ENCODE data around the gene ERC2.

Gene ERC2

GRCh38 chr3:55795296-55795695 is 673.0 kb downstream of the ERC2 start:
- DNase-seq, result no peak
- CTCF ChIA-PET, result no interaction called here
- H3K27me3 Mint-ChIP-seq, result no peaks in the 10 kb centered on the region
- H3K36me3 Mint-ChIP-seq, result no peaks in the 10 kb centered on the region
- no peaks in the 10 kb centered on the region for H3K9me3 Mint-ChIP-seq
- H3K4me3 Mint-ChIP-seq, result no peak overlapping the region
- no peaks in the 10 kb centered on the region for H3K4me1 Mint-ChIP-seq
- H3K27ac Mint-ChIP-seq, result no peak overlapping the region

GRCh38 chr3:55792742-55793141 is 675.5 kb downstream of the ERC2 start:
- no peak overlapping the region for H3K27ac Mint-ChIP-seq
- H3K27me3 Mint-ChIP-seq, result no peaks in the 10 kb centered on the region
- H3K36me3 Mint-ChIP-seq, result no peaks in the 10 kb centered on the region
- no peaks in the 10 kb centered on the region for H3K9me3 Mint-ChIP-seq
- no peak overlapping the region for H3K4me3 Mint-ChIP-seq
- no peaks in the 10 kb centered on the region for H3K4me1 Mint-ChIP-seq
- CTCF ChIA-PET, result no interaction called here
- DNase-seq, result no peak

- Mint-ChIP-seq H3K27me3 (no peaks in the 10 kb centered on the region), H3K4me1 (no peaks in the 10 kb centered on the region), H3K36me3 (no peaks in the 10 kb centered on the region), H3K27ac (no peak overlapping the region), H3K4me3 (no peak overlapping the region), H3K9me3 (no peaks in the 10 kb centered on the region)
- CTCF ChIA-PET, result no interaction called here
- no peak for DNase-seq
Measured at GRCh38 chr3:55792009-55792408, 676.3 kb downstream of the ERC2 start.

- H3K4me1 Mint-ChIP-seq, result no peaks in the 10 kb centered on the region
- no peaks in the 10 kb centered on the region for H3K27me3 Mint-ChIP-seq
- no peak overlapping the region for H3K4me3 Mint-ChIP-seq
- H3K27ac Mint-ChIP-seq, result no peak overlapping the region
- no peaks in the 10 kb centered on the region for H3K9me3 Mint-ChIP-seq
- no peaks in the 10 kb centered on the region for H3K36me3 Mint-ChIP-seq
- DNase-seq, result no peak
- CTCF ChIA-PET, result no interaction called here
Measured at GRCh38 chr3:55790596-55791350, 677.5 kb downstream of the ERC2 start.

- DNase-seq, result no peak
- H3K4me3 Mint-ChIP-seq, result no peak overlapping the region
- CTCF ChIA-PET, result no interaction called here
- no peaks in the 10 kb centered on the region for H3K4me1 Mint-ChIP-seq
- H3K27ac Mint-ChIP-seq, result no peak overlapping the region
- no peaks in the 10 kb centered on the region for H3K27me3 Mint-ChIP-seq
- no peaks in the 10 kb centered on the region for H3K9me3 Mint-ChIP-seq
- no peaks in the 10 kb centered on the region for H3K36me3 Mint-ChIP-seq
Measured at GRCh38 chr3:55789516-55789915, 678.8 kb downstream of the ERC2 start.

GRCh38 chr3:55782807-55783206 is 685.5 kb downstream of the ERC2 start:
- Mint-ChIP-seq H3K36me3 (no peaks in the 10 kb centered on the region), H3K4me3 (no peak overlapping the region), H3K27ac (no peak overlapping the region), H3K4me1 (no peaks in the 10 kb centered on the region), H3K9me3 (no peaks in the 10 kb centered on the region), H3K27me3 (no peaks in the 10 kb centered on the region)
- CTCF ChIA-PET, result no interaction called here
- DNase-seq, result no peak

- no peak for DNase-seq
- Mint-ChIP-seq H3K36me3 (no peaks in the 10 kb centered on the region), H3K4me1 (no peaks in the 10 kb centered on the region), H3K9me3 (no peaks in the 10 kb centered on the region), H3K27me3 (no peaks in the 10 kb centered on the region), H3K4me3 (no peak overlapping the region), H3K27ac (no peak overlapping the region)
- CTCF ChIA-PET, result no interaction called here
Measured at GRCh38 chr3:55782351-55782750, 685.9 kb downstream of the ERC2 start.

- H3K9me3 Mint-ChIP-seq, result no peaks in the 10 kb centered on the region
- H3K36me3 Mint-ChIP-seq, result no peaks in the 10 kb centered on the region
- no peak overlapping the region for H3K27ac Mint-ChIP-seq
- H3K4me3 Mint-ChIP-seq, result no peak overlapping the region
- H3K27me3 Mint-ChIP-seq, result no peaks in the 10 kb centered on the region
- no peak for DNase-seq
- CTCF ChIA-PET, result no interaction called here
- H3K4me1 Mint-ChIP-seq, result no peaks in the 10 kb centered on the region
Measured at GRCh38 chr3:55780913-55781312, 687.4 kb downstream of the ERC2 start.

GRCh38 chr3:55779543-55779942 is 688.7 kb downstream of the ERC2 start:
- CTCF ChIA-PET, result no interaction called here
- no peaks in the 10 kb centered on the region for H3K36me3 Mint-ChIP-seq
- no peaks in the 10 kb centered on the region for H3K9me3 Mint-ChIP-seq
- no peak overlapping the region for H3K4me3 Mint-ChIP-seq
- no peak for DNase-seq
- H3K27me3 Mint-ChIP-seq, result no peaks in the 10 kb centered on the region
- H3K4me1 Mint-ChIP-seq, result no peaks in the 10 kb centered on the region
- H3K27ac Mint-ChIP-seq, result no peak overlapping the region

- Mint-ChIP-seq H3K9me3 (peaks cover 4% of the 10 kb centered on the region), H3K27ac (no peak overlapping the region), H3K4me1 (no peaks in the 10 kb centered on the region), H3K36me3 (no peaks in the 10 kb centered on the region), H3K4me3 (no peak overlapping the region), H3K27me3 (no peaks in the 10 kb centered on the region)
- CTCF ChIA-PET, result no interaction called here
- no peak for DNase-seq
Measured at GRCh38 chr3:55775366-55776154, 692.7 kb downstream of the ERC2 start.

- H3K9me3 Mint-ChIP-seq, result peaks cover 4% of the 10 kb centered on the region
- H3K4me1 Mint-ChIP-seq, result no peaks in the 10 kb centered on the region
- H3K27ac Mint-ChIP-seq, result no peak overlapping the region
- no peaks in the 10 kb centered on the region for H3K27me3 Mint-ChIP-seq
- CTCF ChIA-PET, result no interaction called here
- H3K36me3 Mint-ChIP-seq, result no peaks in the 10 kb centered on the region
- DNase-seq, result no peak
- no peak overlapping the region for H3K4me3 Mint-ChIP-seq
Measured at GRCh38 chr3:55774856-55775255, 693.4 kb downstream of the ERC2 start.

GRCh38 chr3:55771503-55771902 is 696.8 kb downstream of the ERC2 start:
- CTCF ChIA-PET, result no interaction called here
- DNase-seq, result no peak
- peaks cover 4% of the 10 kb centered on the region for H3K9me3 Mint-ChIP-seq
- no peaks in the 10 kb centered on the region for H3K27me3 Mint-ChIP-seq
- H3K27ac Mint-ChIP-seq, result no peak overlapping the region
- no peaks in the 10 kb centered on the region for H3K4me1 Mint-ChIP-seq
- H3K4me3 Mint-ChIP-seq, result no peak overlapping the region
- H3K36me3 Mint-ChIP-seq, result no peaks in the 10 kb centered on the region

GRCh38 chr3:55770077-55770476 is 698.2 kb downstream of the ERC2 start:
- H3K4me1 Mint-ChIP-seq, result no peaks in the 10 kb centered on the region
- peaks cover 4% of the 10 kb centered on the region for H3K9me3 Mint-ChIP-seq
- no peak overlapping the region for H3K27ac Mint-ChIP-seq
- no peak overlapping the region for H3K4me3 Mint-ChIP-seq
- H3K36me3 Mint-ChIP-seq, result no peaks in the 10 kb centered on the region
- no peak for DNase-seq
- no peaks in the 10 kb centered on the region for H3K27me3 Mint-ChIP-seq
- CTCF ChIA-PET, result no interaction called here

- H3K4me1 Mint-ChIP-seq, result no peaks in the 10 kb centered on the region
- no peak overlapping the region for H3K4me3 Mint-ChIP-seq
- no peak for DNase-seq
- H3K36me3 Mint-ChIP-seq, result no peaks in the 10 kb centered on the region
- no peaks in the 10 kb centered on the region for H3K9me3 Mint-ChIP-seq
- no peaks in the 10 kb centered on the region for H3K27me3 Mint-ChIP-seq
- H3K27ac Mint-ChIP-seq, result no peak overlapping the region
- CTCF ChIA-PET, result no interaction called here
Measured at GRCh38 chr3:55766753-55767152, 701.5 kb downstream of the ERC2 start.

GRCh38 chr3:55765906-55766701 is 702.2 kb downstream of the ERC2 start:
- CTCF ChIA-PET, result no interaction called here
- no peaks in the 10 kb centered on the region for H3K4me1 Mint-ChIP-seq
- H3K9me3 Mint-ChIP-seq, result no peaks in the 10 kb centered on the region
- no peaks in the 10 kb centered on the region for H3K27me3 Mint-ChIP-seq
- no peak for DNase-seq
- no peaks in the 10 kb centered on the region for H3K36me3 Mint-ChIP-seq
- no peak overlapping the region for H3K4me3 Mint-ChIP-seq
- H3K27ac Mint-ChIP-seq, result no peak overlapping the region

All from activated naive CD4-positive, alpha-beta T cell treated with anti-CD3 and anti-CD28 coated beads, Interleukin-2, amount 10 ng/mL, durations not matched to agents 7 days and 5 days (primary cell).